Measurements from ENCODE around the gene CEP104. TPM values are rescaled to one million over a fixed set of nuclear protein-coding genes. Genes with fewer than 3 reads are reported as not detected.
"Not testable (repeated sequence)": the region's sequence is repeated elsewhere in the genome, so short reads cannot be mapped to it uniquely, and the experiment has no call there.

CEP104 gene
- polyA plus RNA-seq, 1 donor from 2014 or later = 8.1 TPM

GRCh38 chr1:3807769-3808168 lies 49.2 kb downstream of the CEP104 start:
- H3K79me2 ChIP-seq (replicated peaks; ENCODE audit: insufficient read depth, low read length) = no peaks in the 10 kb centered on the region
- H3K9me2 ChIP-seq (ENCODE audit: insufficient read depth, low read length) = no peaks in the 10 kb centered on the region
- no peaks in the 10 kb centered on the region for H3K36me3 ChIP-seq (ENCODE audit: insufficient read depth, low read length)
- H4K20me1 ChIP-seq (ENCODE audit: insufficient read depth) = no peaks in the 10 kb centered on the region
- TF ChIP-seq SMC3 (conservative IDR thresholded peaks at IDR 0.05; ENCODE audit: poor library complexity) = no peak
- no peak for TF ChIP-seq EZH2 (IDR thresholded peaks at IDR 0.05; ENCODE audit: borderline replicate concordance, insufficient read depth, low read length, poor library complexity, severe bottlenecking)
- TF ChIP-seq MXI1 (conservative IDR thresholded peaks at IDR 0.05; ENCODE audit: poor library complexity, severe bottlenecking) = no peak
- no peak for TF ChIP-seq TAF1 (IDR thresholded peaks at IDR 0.05; ENCODE audit: low read depth)
- TF ChIP-seq, protein P1, sequence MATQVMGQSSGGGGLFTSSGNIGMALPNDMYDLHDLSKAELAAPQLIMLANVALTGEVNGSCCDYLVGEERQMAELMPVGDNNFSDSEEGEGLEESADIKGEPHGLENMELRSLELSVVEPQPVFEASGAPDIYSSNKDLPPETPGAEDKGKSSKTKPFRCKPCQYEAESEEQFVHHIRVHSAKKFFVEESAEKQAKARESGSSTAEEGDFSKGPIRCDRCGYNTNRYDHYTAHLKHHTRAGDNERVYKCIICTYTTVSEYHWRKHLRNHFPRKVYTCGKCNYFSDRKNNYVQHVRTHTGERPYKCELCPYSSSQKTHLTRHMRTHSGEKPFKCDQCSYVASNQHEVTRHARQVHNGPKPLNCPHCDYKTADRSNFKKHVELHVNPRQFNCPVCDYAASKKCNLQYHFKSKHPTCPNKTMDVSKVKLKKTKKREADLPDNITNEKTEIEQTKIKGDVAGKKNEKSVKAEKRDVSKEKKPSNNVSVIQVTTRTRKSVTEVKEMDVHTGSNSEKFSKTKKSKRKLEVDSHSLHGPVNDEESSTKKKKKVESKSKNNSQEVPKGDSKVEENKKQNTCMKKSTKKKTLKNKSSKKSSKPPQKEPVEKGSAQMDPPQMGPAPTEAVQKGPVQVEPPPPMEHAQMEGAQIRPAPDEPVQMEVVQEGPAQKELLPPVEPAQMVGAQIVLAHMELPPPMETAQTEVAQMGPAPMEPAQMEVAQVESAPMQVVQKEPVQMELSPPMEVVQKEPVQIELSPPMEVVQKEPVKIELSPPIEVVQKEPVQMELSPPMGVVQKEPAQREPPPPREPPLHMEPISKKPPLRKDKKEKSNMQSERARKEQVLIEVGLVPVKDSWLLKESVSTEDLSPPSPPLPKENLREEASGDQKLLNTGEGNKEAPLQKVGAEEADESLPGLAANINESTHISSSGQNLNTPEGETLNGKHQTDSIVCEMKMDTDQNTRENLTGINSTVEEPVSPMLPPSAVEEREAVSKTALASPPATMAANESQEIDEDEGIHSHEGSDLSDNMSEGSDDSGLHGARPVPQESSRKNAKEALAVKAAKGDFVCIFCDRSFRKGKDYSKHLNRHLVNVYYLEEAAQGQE (IDR thresholded peaks at IDR 0.05; ENCODE audit: borderline replicate concordance) = no peak
- no peak for TF ChIP-seq RAD21 (conservative IDR thresholded peaks at IDR 0.05)
- TF ChIP-seq CTCF (IDR thresholded peaks at IDR 0.05; ENCODE audit: poor library complexity, severe bottlenecking) = no peak
- no peak for TF ChIP-seq EP300 (conservative IDR thresholded peaks at IDR 0.05; ENCODE audit: poor library complexity, severe bottlenecking)
- no peak for TF ChIP-seq POLR2AphosphoS5 (IDR thresholded peaks at IDR 0.05)
- no peak overlapping the region for H3K9ac ChIP-seq (ENCODE audit: low read length)
- H3K9me3 ChIP-seq (ENCODE audit: low read length) = no peaks in the 10 kb centered on the region
- no peak overlapping the region for H3K27ac ChIP-seq (ENCODE audit: low read length)
- H3K4me3 ChIP-seq (ENCODE audit: low read length) = no peak overlapping the region
- H2AFZ ChIP-seq (ENCODE audit: low read depth, low read length) = no peak overlapping the region
- H3K27me3 ChIP-seq (ENCODE audit: insufficient read depth, low read depth, low read length) = no peaks in the 10 kb centered on the region
- no peaks in the 10 kb centered on the region for H3F3A ChIP-seq (ENCODE audit: insufficient read depth, low read length, poor library complexity, severe bottlenecking)
- no peak overlapping the region for H3K4me2 ChIP-seq (ENCODE audit: low read length)

DNA sequence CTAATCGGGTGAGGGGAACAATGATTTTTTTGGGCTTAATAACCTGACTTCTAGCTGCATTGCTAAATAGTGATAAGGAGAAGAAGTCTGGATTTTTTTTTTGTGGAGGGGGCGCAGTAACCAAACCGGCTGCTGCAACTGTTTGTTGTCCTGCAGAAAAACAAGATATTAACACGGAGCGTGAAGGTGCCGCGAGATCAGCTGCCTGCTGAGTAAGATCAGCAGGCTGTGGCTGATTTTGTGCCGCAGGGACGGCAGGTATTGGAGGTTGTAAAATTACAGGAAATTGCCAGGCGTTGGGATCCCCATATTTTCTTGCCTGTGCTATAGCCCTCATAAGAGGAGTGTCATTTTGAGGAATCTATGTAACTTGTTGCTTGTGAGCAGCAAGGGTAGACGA lies 52.0 kb downstream of the CEP104 start:
- no peak overlapping the region for H3K4me2 ChIP-seq (ENCODE audit: low read length)
- no peak overlapping the region for H3K9ac ChIP-seq (ENCODE audit: low read length)
- no peak overlapping the region for H3K27ac ChIP-seq (ENCODE audit: low read length)
- no peaks in the 10 kb centered on the region for H4K20me1 ChIP-seq (ENCODE audit: insufficient read depth)
- TF ChIP-seq MXI1 (conservative IDR thresholded peaks at IDR 0.05; ENCODE audit: poor library complexity, severe bottlenecking) (no peak), RAD21 (conservative IDR thresholded peaks at IDR 0.05) (no peak), POLR2AphosphoS5 (IDR thresholded peaks at IDR 0.05) (no peak), EP300 (conservative IDR thresholded peaks at IDR 0.05; ENCODE audit: poor library complexity, severe bottlenecking) (no peak), TAF1 (IDR thresholded peaks at IDR 0.05; ENCODE audit: low read depth) (no peak), SMC3 (conservative IDR thresholded peaks at IDR 0.05; ENCODE audit: poor library complexity) (no peak), EZH2 (IDR thresholded peaks at IDR 0.05; ENCODE audit: borderline replicate concordance, insufficient read depth, low read length, poor library complexity, severe bottlenecking) (no peak), CTCF (IDR thresholded peaks at IDR 0.05; ENCODE audit: poor library complexity, severe bottlenecking) (no peak)
- TF ChIP-seq, protein P1 (IDR thresholded peaks at IDR 0.05; ENCODE audit: borderline replicate concordance) = no peak
- H3K27me3 ChIP-seq (ENCODE audit: insufficient read depth, low read depth, low read length) = no peaks in the 10 kb centered on the region
- no peaks in the 10 kb centered on the region for H3K9me3 ChIP-seq (ENCODE audit: low read length)
- H3K9me2 ChIP-seq (ENCODE audit: insufficient read depth, low read length) = no peaks in the 10 kb centered on the region
- no peaks in the 10 kb centered on the region for H3K79me2 ChIP-seq (replicated peaks; ENCODE audit: insufficient read depth, low read length)
- no peaks in the 10 kb centered on the region for H3F3A ChIP-seq (ENCODE audit: insufficient read depth, low read length, poor library complexity, severe bottlenecking)
- no peaks in the 10 kb centered on the region for H3K36me3 ChIP-seq (ENCODE audit: insufficient read depth, low read length)
- no peak overlapping the region for H3K4me3 ChIP-seq (ENCODE audit: low read length)
- H2AFZ ChIP-seq (ENCODE audit: low read depth, low read length) = no peak overlapping the region

DNA sequence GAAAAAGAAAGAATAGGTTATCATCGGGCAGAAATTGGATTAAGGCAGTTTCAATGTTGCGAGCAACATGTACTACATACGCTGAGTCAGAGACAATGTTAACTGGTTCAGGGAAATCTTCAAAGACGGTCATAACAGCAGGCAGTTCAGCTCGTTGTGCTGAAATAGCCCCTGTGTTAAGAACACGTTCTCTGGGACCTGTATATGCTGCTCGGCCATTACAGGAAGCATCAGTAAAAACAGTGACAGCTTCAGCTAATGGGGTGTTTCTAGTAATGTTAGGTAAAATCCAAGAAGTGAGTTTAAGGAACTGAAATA lies 52.4 kb downstream of the CEP104 start:
- not testable (repeated sequence) for H3K4me2 ChIP-seq (ENCODE audit: low read length); H3K9me2 ChIP-seq (ENCODE audit: insufficient read depth, low read length); H3K4me3 ChIP-seq (ENCODE audit: low read length); H3K9me3 ChIP-seq (ENCODE audit: low read length); H3K9ac ChIP-seq (ENCODE audit: low read length); H3F3A ChIP-seq (ENCODE audit: insufficient read depth, low read length, poor library complexity, severe bottlenecking); H2AFZ ChIP-seq (ENCODE audit: low read depth, low read length); H4K20me1 ChIP-seq (ENCODE audit: insufficient read depth); H3K27me3 ChIP-seq (ENCODE audit: insufficient read depth, low read depth, low read length); H3K79me2 ChIP-seq (replicated peaks; ENCODE audit: insufficient read depth, low read length); H3K27ac ChIP-seq (ENCODE audit: low read length); H3K36me3 ChIP-seq (ENCODE audit: insufficient read depth, low read length)

All from neural cell (in vitro differentiated cells).